Measurements from ENCODE around the gene IL33.

IL33 gene

GRCh38 chr9:6219040-6219439, 3.4 kb downstream of the IL33 start:
- no peak for DNase-seq

- DNase-seq = no peak
These were observed 4.4 kb downstream of the IL33 start for GRCh38 chr9:6219981-6220380.

- no peak for DNase-seq
These were observed 9.0 kb downstream of the IL33 start for GRCh38 chr9:6224393-6225154.

- no peak for DNase-seq
These were observed 11.1 kb downstream of the IL33 start for GRCh38 chr9:6226696-6227095.

GRCh38 chr9:6229186-6229585, 13.6 kb downstream of the IL33 start:
- DNase-seq = no peak

- DNase-seq = no peak
These were observed 14.0 kb downstream of the IL33 start for GRCh38 chr9:6229619-6230018.

GRCh38 chr9:6230037-6230780, 14.6 kb downstream of the IL33 start:
- no peak for DNase-seq

GRCh38 chr9:6232336-6232945, 16.8 kb downstream of the IL33 start:
- no peak for DNase-seq

- DNase-seq = no peak
These were observed 18.4 kb downstream of the IL33 start for GRCh38 chr9:6234014-6234413.

- no peak for DNase-seq
These were observed 21.7 kb downstream of the IL33 start for GRCh38 chr9:6237267-6237666.

- no peak for DNase-seq
These were observed 23.4 kb downstream of the IL33 start for GRCh38 chr9:6239048-6239461.

- no peak for DNase-seq
These were observed 24.1 kb downstream of the IL33 start for GRCh38 chr9:6239694-6240093.

GRCh38 chr9:6243746-6244145, 28.1 kb downstream of the IL33 start:
- DNase-seq = no peak

- no peak for DNase-seq
These were observed 31.7 kb downstream of the IL33 start for GRCh38 chr9:6247266-6247665.

- no peak for DNase-seq
These were observed 53.3 kb downstream of the IL33 start for GRCh38 chr9:6268826-6269397.

GRCh38 chr9:6270896-6271295, 55.3 kb downstream of the IL33 start:
- no peak for DNase-seq

GRCh38 chr9:6271508-6272228, 56.1 kb downstream of the IL33 start:
- no peak for DNase-seq

GRCh38 chr9:6272229-6272598, 56.6 kb downstream of the IL33 start:
- no peak for DNase-seq

GRCh38 chr9:6277417-6277816, 61.8 kb downstream of the IL33 start:
- DNase-seq = no peak

GRCh38 chr9:6301858-6302257, 86.3 kb downstream of the IL33 start:
- DNase-seq = no peak

GRCh38 chr9:6302417-6302816, 86.8 kb downstream of the IL33 start:
- no peak for DNase-seq

- DNase-seq = no peak
These were observed 88.6 kb downstream of the IL33 start for GRCh38 chr9:6304232-6304631.

GRCh38 chr9:6305954-6306563, 90.5 kb downstream of the IL33 start:
- DNase-seq = peak; percentile 24 to 40

Measured in Kasumi-1 (cell line).